Osteocyte (in vitro differentiated cells): ENCODE data around the gene TSPAN14. TPM values are rescaled to one million over a fixed set of nuclear protein-coding genes. Genes with fewer than 3 reads are reported as not detected.
A peak's percentile ranks its signal among the peaks of the same experiment; 100 is the strongest.

Source experiments
- DNase-seq: peaks from one replicate; pipeline ENCODE4 v3.0.0; 2021; ENCODE audit warnings: mixed read lengths; ENCODE audit not compliant: unreplicated experiment; ENCODE audit errors: extremely low spot score
- H3K27ac Mint-ChIP-seq: one replicate; pipeline ENCODE4 v1.8.0; 2021; ENCODE audit warnings: mild to moderate bottlenecking, mixed read lengths; ENCODE audit not compliant: unreplicated experiment
- H3K27me3 Mint-ChIP-seq: one replicate; pipeline ENCODE4 v1.8.0; 2021; ENCODE audit warnings: mixed read lengths; ENCODE audit not compliant: unreplicated experiment
- H3K36me3 Mint-ChIP-seq: one replicate; pipeline ENCODE4 v1.8.0; 2021; ENCODE audit warnings: mixed read lengths; ENCODE audit not compliant: unreplicated experiment
- H3K4me1 Mint-ChIP-seq: one replicate; pipeline ENCODE4 v1.8.0; 2021; ENCODE audit warnings: mixed read lengths; ENCODE audit not compliant: unreplicated experiment
- H3K4me3 Mint-ChIP-seq: one replicate; pipeline ENCODE4 v1.8.0; 2021; ENCODE audit warnings: mild to moderate bottlenecking, moderate library complexity, mixed read lengths; ENCODE audit not compliant: unreplicated experiment
- H3K9me3 Mint-ChIP-seq: one replicate; pipeline ENCODE4 v1.8.0; 2021; ENCODE audit warnings: mixed read lengths; ENCODE audit not compliant: unreplicated experiment
- CTCF ChIP-seq: fragments of 200-600 bp; sonication (generic); IDR thresholded peaks from 2 replicates; pipeline ENCODE4 v1.5.0; 2021; ENCODE audit warnings: antibody characterized with exemption, mild to moderate bottlenecking, moderate library complexity
- total RNA-seq: library from RNA; stranded (reverse); gene quantifications from 2 replicates; pipeline ENCODE4 v1.2.1, GENCODE V29; 2021

Gene TSPAN14
- total RNA-seq, 1 donor from 2014 or later, result 50.7 TPM

GRCh38 chr10:80537086-80537735 lies 83.1 kb downstream of the TSPAN14 start:
- H3K9me3 Mint-ChIP-seq, result no peaks in the 10 kb centered on the region
- H3K27ac Mint-ChIP-seq, result no peak overlapping the region
- H3K4me3 Mint-ChIP-seq, result no peak overlapping the region
- H3K27me3 Mint-ChIP-seq, result no peaks in the 10 kb centered on the region
- no peak for TF ChIP-seq CTCF
- DNase-seq, result no peak
- no peaks in the 10 kb centered on the region for H3K36me3 Mint-ChIP-seq
- peaks cover 2% of the 10 kb centered on the region for H3K4me1 Mint-ChIP-seq

- no peaks in the 10 kb centered on the region for H3K27me3 Mint-ChIP-seq
- no peak within 1 kb of the TSS for H3K4me3 Mint-ChIP-seq
- no peaks in the 10 kb centered on the region for H3K9me3 Mint-ChIP-seq
- no peaks in the 10 kb centered on the region for H3K36me3 Mint-ChIP-seq
- peak; percentile 81 for DNase-seq
- TF ChIP-seq CTCF, result no peak
- no peak within 1 kb of the TSS for H3K27ac Mint-ChIP-seq
- H3K4me1 Mint-ChIP-seq, result peaks cover 2% of the 10 kb centered on the region
Measured at GRCh38 chr10:80537736-80538480, 83.8 kb downstream of the TSPAN14 start, which contains the start of gene SH2D4B. Gene SH2D4B (plus strand): TSS chr10:80537902. CDS start chr10:80538332, 430 bp downstream.

- Mint-ChIP-seq H3K27ac (no peak overlapping the region), H3K36me3 (no peaks in the 10 kb centered on the region), H3K4me3 (no peak overlapping the region), H3K9me3 (no peaks in the 10 kb centered on the region), H3K4me1 (peaks cover 2% of the 10 kb centered on the region), H3K27me3 (no peaks in the 10 kb centered on the region)
- DNase-seq, result peak; percentile 59
- no peak for TF ChIP-seq CTCF
Measured at GRCh38 chr10:80538481-80539185, 84.5 kb downstream of the TSPAN14 start.

GRCh38 chr10:80539421-80540031 lies 85.4 kb downstream of the TSPAN14 start:
- H3K36me3 Mint-ChIP-seq, result no peaks in the 10 kb centered on the region
- H3K27ac Mint-ChIP-seq, result no peak overlapping the region
- DNase-seq, result peak; percentile 80
- H3K9me3 Mint-ChIP-seq, result no peaks in the 10 kb centered on the region
- peaks cover 1% of the 10 kb centered on the region for H3K27me3 Mint-ChIP-seq
- peaks cover 2% of the 10 kb centered on the region for H3K4me1 Mint-ChIP-seq
- no peak overlapping the region for H3K4me3 Mint-ChIP-seq
- no peak for TF ChIP-seq CTCF
